ENCODE data around the gene RARRES2.

- TF ChIP-seq CTCF (IDR thresholded peaks at IDR 0.05; ENCODE audit: insufficient read depth, low read depth, low read length) (no peak), EZH2 (IDR thresholded peaks at IDR 0.05; ENCODE audit: insufficient read depth, low read length) (no peak)
Measured at GRCh38 chr7:150376560-150376959, 35.1 kb upstream of the RARRES2 start.
